ENCODE measurements around the gene ARHGAP22. TPM values are rescaled to one million over a fixed set of nuclear protein-coding genes. Genes with fewer than 3 reads are reported as not detected.

ARHGAP22 gene
- total RNA-seq, 4 donors from 2014 or later, result 3.2 to 24.0 (median 9.9) TPM

GRCh38 chr10:48612236-48612943, 7.5 kb upstream of the ARHGAP22 start:
- DNase-seq (ENCODE audit: low spot score), result no peak
- ATAC-seq (ENCODE audit: low FRiP score), result no peak
- TF ChIP-seq CTCF (IDR thresholded peaks at IDR 0.05), result no peak

GRCh38 chr10:48611133-48611532, 6.3 kb upstream of the ARHGAP22 start:
- TF ChIP-seq CTCF (IDR thresholded peaks at IDR 0.05), result no peak
- DNase-seq (ENCODE audit: low spot score) (peak; percentile 6), ATAC-seq (ENCODE audit: low FRiP score) (no peak)

- DNase-seq (ENCODE audit: low spot score), result peak; percentile 13
Measured at GRCh38 chr10:48610585-48611093, 5.8 kb upstream of the ARHGAP22 start.

GRCh38 chr10:48609899-48610584, 5.2 kb upstream of the ARHGAP22 start:
- ATAC-seq (ENCODE audit: low FRiP score) (no peak), DNase-seq (ENCODE audit: low spot score) (peak; percentile 5)
- no peak for TF ChIP-seq CTCF (IDR thresholded peaks at IDR 0.05)

More at GRCh38 chr10:48610585-48611093, 5.8 kb upstream of the ARHGAP22 start:
- ATAC-seq (ENCODE audit: low FRiP score), result no peak
- TF ChIP-seq CTCF (IDR thresholded peaks at IDR 0.05), result no peak

- no peak for TF ChIP-seq CTCF (IDR thresholded peaks at IDR 0.05)
- DNase-seq (ENCODE audit: low spot score) (no peak), ATAC-seq (ENCODE audit: low FRiP score) (no peak)
Measured at GRCh38 chr10:48609441-48609840, 4.6 kb upstream of the ARHGAP22 start.

GRCh38 chr10:48608976-48609375, 4.1 kb upstream of the ARHGAP22 start:
- DNase-seq (ENCODE audit: low spot score) (no peak), ATAC-seq (ENCODE audit: low FRiP score) (no peak)
- TF ChIP-seq CTCF (IDR thresholded peaks at IDR 0.05), result no peak

All from omental fat pad (tissue), 4 donors.